Osteoblast (primary cell): ENCODE measurements around the gene MADD. TPM values are rescaled to one million over a fixed set of nuclear protein-coding genes. Genes with fewer than 3 reads are reported as not detected.

Experiments
- DNase-seq: peaks from one replicate; pipeline ENCODE4 v3.0.0; 2011; ENCODE audit warnings: low spot score, mixed read lengths; ENCODE audit not compliant: insufficient read length; ENCODE audit errors: missing footprints
- H2AFZ ChIP-seq: 2 replicates; pipeline ENCODE4 v1.6.0; 2011; ENCODE audit warnings: mild to moderate bottlenecking, low read length
- H3K27ac ChIP-seq: 2 replicates; pipeline ENCODE4 v1.5.1; 2011; ENCODE audit warnings: mild to moderate bottlenecking, low read depth, low read length, moderate library complexity
- H3K27me3 ChIP-seq: 2 replicates; pipeline ENCODE4 v1.6.0; 2012; ENCODE audit warnings: mild to moderate bottlenecking, control low read depth, inconsistent platforms, low read length, moderate library complexity; ENCODE audit not compliant: insufficient read depth
- H3K36me3 ChIP-seq: 2 replicates; pipeline ENCODE4 v1.5.1; 2011; ENCODE audit warnings: mild to moderate bottlenecking, low read length, control low read depth, moderate library complexity; ENCODE audit not compliant: insufficient read depth
- H3K4me1 ChIP-seq: 2 replicates; pipeline ENCODE4 v1.5.1; 2011; ENCODE audit warnings: mild to moderate bottlenecking, low read length, control low read depth, moderate library complexity; ENCODE audit not compliant: insufficient read depth
- H3K4me2 ChIP-seq: 2 replicates; pipeline ENCODE4 v1.6.0; 2011; ENCODE audit warnings: mild to moderate bottlenecking, low read length; ENCODE audit not compliant: insufficient read depth
- H3K4me3 ChIP-seq: fragments of 200-600 bp; sonication (generic); 3 replicates; pipeline ENCODE4 v1.5.1; 2012; ENCODE audit warnings: mild to moderate bottlenecking, low read length, inconsistent platforms; ENCODE audit not compliant: insufficient read depth
- H3K79me2 ChIP-seq: 2 replicates; pipeline ENCODE4 v1.6.0; 2012; ENCODE audit warnings: mild to moderate bottlenecking, low read length, control low read depth, inconsistent platforms; ENCODE audit not compliant: insufficient read depth
- H3K9me3 ChIP-seq: 2 replicates; pipeline ENCODE4 v1.5.1; 2011; ENCODE audit warnings: low read depth, low read length, control low read depth
- H4K20me1 ChIP-seq: 2 replicates; pipeline ENCODE4 v1.6.0; 2012; ENCODE audit warnings: mild to moderate bottlenecking, low read length, control low read depth; ENCODE audit not compliant: insufficient read depth
- CTCF ChIP-seq: IDR thresholded peaks from 2 replicates; pipeline ENCODE4 v1.5.1; 2011; ENCODE audit warnings: mild to moderate bottlenecking, low read depth, low read length, moderate library complexity; ENCODE audit errors: extremely low read depth
- total RNA-seq: library from RNA; depleted of rRNA; stranded (reverse); fragments of >200 nt; gene quantifications from 2 replicates; pipeline ENCODE4 v1.2.3, GENCODE V29; 2012

MADD gene
- total RNA-seq, 1 donor, result 21.7 TPM

GRCh38 chr11:47353978-47354774 is 84.2 kb downstream of the MADD start:
- H3K36me3 ChIP-seq, result no peaks in the 10 kb centered on the region
- H3K79me2 ChIP-seq, result no peaks in the 10 kb centered on the region
- no peaks in the 10 kb centered on the region for H3K27me3 ChIP-seq
- H3K4me2 ChIP-seq, result peak overlapping the region; percentile 74
- H3K4me3 ChIP-seq, result peak overlapping the region; percentile 69
- peak overlapping the region; percentile 77 for H2AFZ ChIP-seq
- no peaks in the 10 kb centered on the region for H4K20me1 ChIP-seq
- no peak for TF ChIP-seq CTCF
- no peaks in the 10 kb centered on the region for H3K9me3 ChIP-seq
- no peaks in the 10 kb centered on the region for H3K4me1 ChIP-seq
- DNase-seq, result peak; percentile 81
- H3K27ac ChIP-seq, result no peak overlapping the region

- TF ChIP-seq CTCF, result no peak
- Histone ChIP-seq H2AFZ (peak overlapping the region; percentile 77), H3K4me2 (peak overlapping the region; percentile 74), H3K36me3 (no peaks in the 10 kb centered on the region), H3K9me3 (no peaks in the 10 kb centered on the region), H3K4me1 (no peaks in the 10 kb centered on the region), H3K4me3 (peak overlapping the region; percentile 69), H3K27me3 (no peaks in the 10 kb centered on the region), H3K27ac (no peak overlapping the region), H3K79me2 (no peaks in the 10 kb centered on the region), H4K20me1 (no peaks in the 10 kb centered on the region)
- DNase-seq, result no peak
Measured at GRCh38 chr11:47354913-47355282, 85.0 kb downstream of the MADD start.

- H2AFZ ChIP-seq, result peak overlapping the region; percentile 51
- H4K20me1 ChIP-seq, result no peaks in the 10 kb centered on the region
- no peaks in the 10 kb centered on the region for H3K4me1 ChIP-seq
- peak; percentile 99 for DNase-seq
- H3K36me3 ChIP-seq, result no peaks in the 10 kb centered on the region
- H3K4me3 ChIP-seq, result peak overlapping the region; percentile 69
- H3K9me3 ChIP-seq, result no peaks in the 10 kb centered on the region
- H3K27ac ChIP-seq, result no peak overlapping the region
- H3K4me2 ChIP-seq, result peak overlapping the region; percentile 74
- H3K79me2 ChIP-seq, result no peaks in the 10 kb centered on the region
- TF ChIP-seq CTCF, result peak; percentile 95
- H3K27me3 ChIP-seq, result no peaks in the 10 kb centered on the region
Measured at GRCh38 chr11:47355283-47356128, 85.6 kb downstream of the MADD start.
